Caki2 (cell line): ENCODE results near the gene EYS. TPM values are rescaled to one million over a fixed set of nuclear protein-coding genes. Genes with fewer than 3 reads are reported as not detected.

ENCODE experiments used
- DNase-seq: peaks from one replicate; pipeline ENCODE4 v3.0.0-alpha.2; 2015; ENCODE audit warnings: low read depth
- in situ Hi-C: cut with HindIII; loops from 2 replicates; pipeline ENCODE4 v1.10.0; 2016; ENCODE audit warnings: low sequenced_read_pairs, low pct_unique_long_range_greater_than_20kb, mixed read lengths
- total RNA-seq: library from RNA; depleted of rRNA; stranded (reverse); fragments of >200 nt; shearing (Covaris generic); gene quantifications from 2 replicates; pipeline ENCODE4 v1.2.3, GENCODE V29; 2014; ENCODE audit warnings: low replicate concordance

EYS gene
- total RNA-seq, 1 experiment from 2014 or later, result not detected

DNA sequence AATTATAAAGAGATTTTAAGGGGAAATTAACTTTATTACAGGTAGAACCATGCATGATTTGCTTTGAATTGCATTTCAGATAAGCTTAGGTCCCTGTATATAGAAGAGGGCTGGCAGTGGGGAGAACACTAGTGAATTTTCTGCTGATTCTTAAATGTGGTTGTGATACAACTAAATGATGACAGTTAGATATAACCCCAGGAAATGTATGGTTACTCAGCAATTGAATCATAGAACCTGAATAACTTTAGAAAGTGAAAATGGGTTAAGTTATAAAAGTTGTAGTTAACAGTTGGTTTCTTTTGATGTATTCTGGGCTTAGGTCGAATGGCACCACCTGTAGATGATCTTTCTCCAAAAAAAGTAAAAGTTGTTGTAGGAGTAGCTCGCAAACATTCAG is 2001.3 kb downstream of the EYS start:
- no peak for DNase-seq
- in situ Hi-C loops, result no loop called here

DNA sequence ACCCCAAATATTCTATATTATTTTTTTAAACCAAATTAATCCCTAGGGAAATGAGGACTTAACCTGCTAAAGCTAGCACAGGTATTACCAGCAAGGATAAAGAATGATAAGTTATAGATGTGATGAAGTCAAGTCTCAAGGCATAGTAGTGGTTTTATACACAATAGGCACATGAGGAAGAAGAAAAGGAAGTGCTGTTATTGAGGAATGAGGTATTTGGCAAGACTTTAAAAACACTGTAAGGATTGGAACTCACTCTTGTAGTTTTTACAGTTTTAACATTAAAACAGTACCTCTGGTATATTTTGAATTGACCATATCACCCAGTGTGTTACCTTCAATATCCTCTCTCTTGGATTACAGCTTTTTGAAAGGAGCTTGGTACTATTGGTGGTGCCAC is 2016.8 kb downstream of the EYS start:
- in situ Hi-C loops, result no loop called here

DNA sequence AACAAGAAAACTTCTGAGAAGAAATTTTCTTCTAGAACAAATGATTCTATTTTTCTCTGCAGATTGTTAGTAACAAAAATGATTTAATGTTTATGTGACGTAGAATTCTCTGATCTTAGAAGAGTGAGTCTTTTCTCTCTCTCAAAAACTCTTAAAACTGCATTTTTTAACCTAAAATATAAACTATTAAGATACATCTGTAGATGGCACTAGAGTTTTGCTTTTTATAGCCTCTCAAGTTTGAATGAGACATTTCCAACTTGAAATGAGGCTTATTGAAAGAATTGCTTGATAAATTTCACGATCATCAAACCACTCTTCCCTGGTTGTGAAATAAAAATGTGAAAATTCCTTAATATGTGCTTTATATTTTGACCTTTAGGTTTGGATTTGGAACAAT is 2017.6 kb downstream of the EYS start:
- no peak for DNase-seq
- in situ Hi-C loops, result no loop called here

More for the DNA sequence above, 2016.8 kb downstream of the EYS start:
- DNase-seq, result no peak

DNA sequence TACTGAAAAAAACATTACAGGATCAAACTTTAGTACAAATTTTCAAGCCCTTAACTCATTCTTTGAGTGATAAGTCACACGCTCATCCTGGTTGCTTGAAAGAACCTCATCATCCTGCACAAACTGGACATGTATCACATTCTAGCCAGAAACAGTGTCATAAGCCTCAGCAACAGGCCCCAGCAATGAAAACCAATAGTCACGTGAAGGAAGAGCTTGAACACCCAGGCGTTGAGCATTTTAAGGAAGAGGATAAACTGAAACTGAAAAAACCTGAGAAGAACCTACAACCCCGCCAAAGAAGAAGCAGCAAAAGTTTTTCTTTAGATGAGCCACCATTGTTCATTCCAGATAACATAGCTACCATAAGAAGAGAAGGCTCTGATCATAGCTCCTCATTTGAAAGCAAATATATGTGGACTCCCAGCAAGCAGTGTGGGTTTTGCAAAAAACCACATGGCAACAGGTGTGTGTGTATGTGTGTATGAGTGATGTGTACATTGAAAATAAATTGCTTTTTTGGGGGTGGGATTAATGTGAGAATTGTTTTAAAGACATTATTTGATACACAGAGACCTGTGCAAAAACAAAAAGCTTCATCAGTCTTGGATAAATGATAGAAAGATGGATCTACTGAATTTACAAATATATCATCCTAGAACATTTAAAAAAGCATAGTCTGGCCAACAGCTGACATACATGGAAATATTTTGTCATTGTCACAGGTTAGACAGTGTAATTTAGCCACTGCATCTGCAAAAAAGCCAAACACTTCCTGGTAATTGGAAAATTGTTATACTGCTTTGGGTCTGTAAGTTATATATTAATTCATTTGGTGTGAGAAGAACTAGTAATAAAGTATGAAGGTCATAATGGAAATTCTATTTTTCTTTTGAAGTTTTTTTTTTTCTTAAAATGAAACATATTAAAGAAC is 2021.3 kb downstream of the EYS start:
- DNase-seq, result no peak
- in situ Hi-C loops, result no loop called here

DNA sequence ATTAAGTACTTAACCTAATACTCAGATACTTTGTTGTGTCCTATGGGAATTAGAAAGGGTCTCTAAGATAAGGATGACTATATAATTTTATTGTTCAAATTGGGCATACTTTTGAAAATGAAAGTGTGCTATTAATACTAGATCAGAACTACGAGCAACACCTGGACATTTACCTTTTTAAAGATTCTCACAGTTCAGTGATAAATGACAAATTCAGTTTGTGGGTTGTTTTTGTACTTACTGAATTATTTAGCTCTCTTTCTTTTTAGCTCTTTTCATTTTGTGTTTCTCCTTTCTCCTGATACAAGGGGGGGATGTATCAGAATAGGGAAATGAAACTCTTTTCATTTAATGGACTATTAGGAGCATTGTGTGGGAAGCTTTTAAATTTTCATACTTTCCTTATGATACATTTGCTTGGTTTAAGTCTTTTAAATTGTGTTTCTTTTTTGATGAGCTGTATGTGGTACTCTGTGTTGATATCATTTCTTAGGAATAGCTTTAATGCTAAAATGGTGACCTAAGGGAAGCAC is 2023.9 kb downstream of the EYS start:
- in situ Hi-C loops, result no loop called here
- DNase-seq, result no peak

DNA sequence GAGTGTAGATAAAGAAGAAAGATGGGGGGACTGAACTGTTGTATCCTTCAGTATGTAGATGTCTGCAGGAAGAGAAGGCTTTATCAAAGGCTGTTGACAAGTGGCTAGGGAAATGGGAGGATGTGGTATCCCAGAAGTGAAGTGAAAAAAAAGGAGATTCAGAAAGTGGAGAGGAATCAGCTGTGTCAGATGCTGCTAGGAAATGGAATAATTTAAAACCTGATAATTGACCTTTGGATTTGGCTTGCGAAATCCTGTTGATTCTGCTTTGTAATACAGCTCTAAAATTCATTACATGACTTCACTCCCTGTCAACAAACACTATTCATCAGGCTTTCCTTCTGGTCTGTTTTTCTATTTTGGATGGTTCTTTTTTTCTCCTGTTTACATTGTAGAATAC is 2029.7 kb downstream of the EYS start:
- no peak for DNase-seq

DNA sequence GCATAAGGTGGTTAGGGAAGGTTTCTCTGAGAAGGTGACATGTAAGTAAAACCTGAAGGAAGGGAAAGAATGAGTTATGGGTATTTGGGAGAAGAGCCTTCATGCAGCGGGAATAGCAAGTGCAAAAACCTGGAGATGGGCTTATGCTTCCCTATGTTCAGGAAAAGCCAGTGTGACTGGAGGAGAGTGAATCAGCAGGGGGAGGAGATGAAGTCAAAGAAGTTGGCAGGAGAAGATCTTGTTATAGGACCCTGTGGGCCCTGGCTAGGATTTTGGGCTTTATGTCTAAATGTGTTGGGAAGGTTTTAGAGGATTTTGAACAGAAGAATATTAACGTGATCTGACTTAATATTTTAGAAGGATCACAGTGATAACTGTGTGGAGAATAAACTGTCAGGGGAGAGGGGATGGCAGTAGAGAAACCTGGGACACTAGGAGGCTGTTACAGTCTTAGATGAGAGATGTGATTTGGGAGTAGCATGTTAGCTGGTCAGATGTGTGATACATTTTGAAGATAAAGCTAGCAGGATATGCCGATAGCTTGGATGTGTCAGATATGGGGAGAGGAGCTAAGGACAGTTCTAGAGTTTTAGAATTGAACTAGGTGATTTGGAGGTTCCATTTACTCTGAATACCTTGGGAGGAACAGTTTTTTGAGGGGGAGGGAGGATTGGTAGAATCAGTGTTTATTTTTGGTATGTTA is 2030.5 kb downstream of the EYS start:
- no peak for DNase-seq
- in situ Hi-C loops, result no loop called here

More for the DNA sequence above, 2029.7 kb downstream of the EYS start:
- in situ Hi-C loops, result no loop called here

DNA sequence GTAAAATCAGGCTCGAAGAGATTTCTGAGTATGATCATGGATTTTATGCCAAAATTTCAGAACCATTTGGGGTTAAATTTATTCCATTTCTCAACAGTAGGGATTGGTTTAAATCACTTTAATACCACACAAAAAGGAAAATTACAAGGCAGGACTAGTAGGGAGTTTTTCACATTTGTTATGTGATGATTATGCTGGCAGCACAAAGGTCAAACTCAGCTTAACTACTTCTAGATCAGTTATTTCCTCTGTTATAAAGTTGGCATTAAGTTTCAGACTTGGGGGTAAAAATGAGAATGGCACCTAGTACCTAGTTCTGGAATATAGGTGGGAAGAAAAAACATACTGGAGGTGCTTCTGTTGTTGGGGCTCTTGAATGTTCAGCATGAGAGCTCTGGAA is 2031.9 kb downstream of the EYS start:
- in situ Hi-C loops, result no loop called here

DNA sequence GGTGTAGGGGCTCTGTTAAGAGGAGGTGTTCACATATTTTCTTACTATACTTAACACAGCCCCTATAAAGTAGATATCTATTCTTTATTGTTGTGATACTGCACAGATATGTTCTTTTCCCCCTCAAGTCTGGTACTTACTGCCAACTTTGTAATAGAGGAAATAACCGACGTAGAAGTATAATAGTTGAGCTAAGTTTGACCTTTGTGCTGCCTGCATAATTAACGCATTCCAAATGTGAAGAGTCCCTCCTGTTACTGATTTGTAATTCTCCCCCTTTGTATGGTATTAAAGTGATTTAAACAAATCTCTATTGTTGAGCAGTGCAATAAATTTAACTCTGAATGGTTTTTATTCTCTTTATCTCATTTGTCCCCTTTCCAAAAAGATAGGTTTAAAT is 2032.4 kb downstream of the EYS start:
- in situ Hi-C loops, result no loop called here

More for the DNA sequence above, 2031.9 kb downstream of the EYS start:
- no peak for DNase-seq

DNA sequence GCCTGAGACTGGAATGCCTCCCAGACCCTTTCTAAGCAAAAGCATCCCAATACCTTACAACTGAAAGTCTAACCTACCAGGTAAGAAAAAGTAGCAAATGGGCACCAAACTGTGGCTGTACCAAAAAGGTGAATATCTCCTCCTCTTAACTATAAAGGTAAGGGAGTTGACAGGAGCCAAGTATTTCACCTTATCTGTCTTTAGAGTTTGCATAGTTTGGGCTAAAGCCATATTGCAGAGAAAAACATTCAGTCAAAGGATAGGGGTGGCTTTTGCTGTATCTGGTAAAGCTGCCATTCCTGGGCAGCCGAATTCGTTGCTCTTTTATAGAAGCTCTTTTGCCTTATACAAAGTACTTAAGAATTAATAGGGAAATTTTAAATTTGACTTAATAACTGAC is 2033.3 kb downstream of the EYS start:
- DNase-seq, result no peak
- in situ Hi-C loops, result no loop called here

More for the DNA sequence above, 2032.4 kb downstream of the EYS start:
- no peak for DNase-seq

DNA sequence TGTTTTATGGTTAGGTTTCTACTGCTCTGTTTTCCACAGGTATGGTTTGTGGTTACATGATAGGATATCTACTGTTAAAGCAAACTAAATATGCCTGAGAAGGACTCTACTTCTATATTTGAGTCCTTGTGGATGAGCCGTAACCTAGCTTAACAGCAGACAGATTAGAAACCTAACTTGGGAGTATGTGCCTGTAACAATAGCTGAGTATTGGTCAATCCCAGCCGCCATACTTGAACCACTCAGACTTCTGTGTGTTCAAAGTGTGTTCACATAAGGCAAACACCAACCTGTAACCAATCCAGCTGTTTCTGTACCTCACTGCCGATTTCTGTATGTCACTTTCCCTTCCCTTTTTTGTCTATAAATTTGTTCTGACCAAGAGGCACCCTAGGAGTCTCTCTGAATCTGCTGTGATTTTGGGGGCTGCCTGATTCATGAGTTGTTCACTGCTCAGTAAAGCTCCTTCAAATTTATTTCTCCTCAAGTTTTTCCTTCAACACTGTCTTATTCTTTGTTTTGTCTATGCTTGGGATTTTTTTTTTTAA is 2034.4 kb downstream of the EYS start:
- DNase-seq, result no peak
- in situ Hi-C loops, result no loop called here

DNA sequence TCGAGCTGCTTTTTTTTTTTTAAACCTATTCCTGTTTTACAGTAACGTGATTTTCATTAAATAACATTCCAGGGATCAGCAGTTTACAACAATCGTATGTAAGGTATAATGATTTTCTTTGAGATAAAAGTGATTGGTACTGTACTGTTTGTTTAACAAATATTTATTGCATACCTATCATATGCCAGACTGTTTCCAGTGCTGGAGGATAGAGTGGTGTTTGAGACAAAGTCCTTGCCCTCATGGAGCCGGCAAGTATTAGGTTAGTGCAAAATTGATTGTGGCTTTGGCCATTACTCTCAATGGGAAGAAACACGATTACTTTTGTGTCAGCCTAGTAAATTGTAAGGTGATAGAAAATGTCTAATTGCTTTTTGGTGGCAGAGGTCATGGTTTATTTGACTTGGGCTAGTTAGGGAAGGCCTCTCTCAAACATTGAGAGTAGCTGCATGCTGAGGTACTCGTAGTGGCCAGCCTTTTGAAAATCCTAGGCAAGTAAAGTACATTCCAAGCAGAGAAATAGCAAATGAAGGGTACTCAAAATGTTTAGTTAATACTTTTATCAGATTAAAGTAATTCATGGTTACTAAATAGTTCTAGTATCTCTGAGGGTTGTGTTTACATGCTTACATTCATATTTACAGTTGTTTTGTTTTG is 2035.8 kb downstream of the EYS start:
- no peak for DNase-seq
- in situ Hi-C loops, result no loop called here
